Measurements from ENCODE around the gene SFMBT1.
"Not testable (repeated sequence)": the region's sequence is repeated elsewhere in the genome, so short reads cannot be mapped to it uniquely, and the experiment has no call there.

SFMBT1 gene

DNA sequence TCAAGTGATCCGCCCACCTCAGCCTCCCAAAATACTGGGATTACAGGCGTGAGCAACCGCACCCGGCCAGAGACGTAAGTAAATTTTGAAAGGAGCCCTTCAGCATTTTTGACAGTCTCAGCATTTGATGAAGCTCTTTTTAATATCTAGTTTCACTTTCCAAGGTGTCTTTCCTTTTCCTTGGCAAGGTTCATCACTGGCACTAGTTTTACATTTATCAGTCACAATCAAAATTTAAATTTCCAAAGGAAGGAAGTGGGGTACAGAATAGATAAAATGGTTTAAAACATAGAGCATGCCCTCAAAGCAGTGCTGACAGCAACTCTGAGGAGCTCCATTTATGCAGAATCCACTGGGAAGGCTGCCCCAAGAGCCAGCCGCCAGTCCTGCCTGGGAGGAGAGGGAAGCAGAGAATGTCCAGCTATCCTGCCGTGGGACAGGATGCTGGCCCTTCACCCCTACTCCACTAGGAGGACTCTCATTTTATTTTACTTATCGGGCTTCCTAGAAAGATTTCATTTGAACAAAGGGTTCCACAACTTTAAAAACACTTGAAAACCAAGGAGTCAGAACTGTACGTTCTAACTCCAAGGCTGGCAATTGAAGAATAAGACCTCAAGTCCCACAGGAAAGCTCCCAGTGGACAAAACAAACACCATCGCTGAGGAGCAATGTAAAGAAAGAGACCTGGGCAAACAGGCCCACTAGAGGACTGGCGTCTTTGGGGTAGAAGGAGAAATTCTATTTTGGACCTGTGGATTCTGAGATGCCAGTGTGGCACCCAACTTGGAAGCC, 9.9 kb downstream of the SFMBT1 start:
- no peak for DNase-seq

DNA sequence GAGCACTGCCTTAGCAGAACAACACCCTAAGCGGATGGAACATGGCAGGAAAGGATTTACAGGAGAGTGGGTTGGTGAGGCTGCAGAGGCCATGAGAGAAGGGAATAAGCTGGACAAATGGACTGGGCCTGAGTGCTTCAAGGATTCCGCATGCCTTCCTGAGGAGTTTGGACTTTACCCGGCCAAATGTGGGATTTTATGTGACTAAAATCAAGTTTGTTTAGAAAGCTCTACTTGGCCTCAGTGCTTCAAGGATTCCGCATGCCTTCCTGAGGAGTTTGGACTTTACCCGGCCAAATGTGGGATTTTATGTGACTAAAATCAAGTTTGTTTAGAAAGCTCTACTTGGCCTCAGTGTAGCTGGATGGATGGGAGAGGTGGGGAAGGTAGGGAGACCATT, 10.9 kb downstream of the SFMBT1 start:
- not testable (repeated sequence) for DNase-seq

DNA sequence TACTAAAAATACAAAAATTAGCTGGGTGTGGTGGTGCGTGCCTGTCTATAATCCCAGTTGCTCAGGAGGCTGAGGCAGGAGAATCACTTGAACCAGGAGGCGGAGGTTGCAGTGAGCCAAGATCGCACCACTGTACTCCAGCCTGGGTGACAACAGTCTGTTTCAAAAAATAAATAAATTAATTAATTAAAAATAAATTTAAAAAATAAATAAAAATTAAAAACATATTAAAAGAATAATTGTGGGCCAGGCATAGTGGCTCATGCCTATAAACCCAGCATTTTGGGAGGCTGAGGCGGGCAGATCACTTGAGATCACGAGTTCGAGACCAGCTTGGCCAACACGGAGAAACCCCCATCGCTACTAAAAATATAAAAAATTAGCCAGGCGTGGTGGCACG, 11.5 kb downstream of the SFMBT1 start:
- not testable (repeated sequence) for DNase-seq

DNA sequence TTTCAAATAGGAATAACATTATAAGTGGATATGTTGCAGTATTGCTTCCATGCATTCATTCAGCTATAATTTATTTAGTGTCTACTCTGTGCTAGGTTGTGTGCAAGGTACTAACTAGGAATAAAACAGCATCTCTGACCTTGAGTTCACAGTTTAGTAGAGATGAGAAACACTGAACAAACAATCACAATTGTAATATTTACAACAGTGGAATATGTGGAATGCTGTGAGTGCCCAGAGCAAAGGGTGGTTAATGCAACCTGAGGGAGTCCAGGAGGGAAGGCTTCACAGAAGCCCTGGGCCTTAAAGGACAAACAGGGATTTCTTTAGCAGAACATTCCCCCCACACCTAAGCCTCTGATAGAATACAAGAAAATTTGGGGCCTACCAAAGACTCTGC, 13.3 kb downstream of the SFMBT1 start:
- DNase-seq: no peak

DNA sequence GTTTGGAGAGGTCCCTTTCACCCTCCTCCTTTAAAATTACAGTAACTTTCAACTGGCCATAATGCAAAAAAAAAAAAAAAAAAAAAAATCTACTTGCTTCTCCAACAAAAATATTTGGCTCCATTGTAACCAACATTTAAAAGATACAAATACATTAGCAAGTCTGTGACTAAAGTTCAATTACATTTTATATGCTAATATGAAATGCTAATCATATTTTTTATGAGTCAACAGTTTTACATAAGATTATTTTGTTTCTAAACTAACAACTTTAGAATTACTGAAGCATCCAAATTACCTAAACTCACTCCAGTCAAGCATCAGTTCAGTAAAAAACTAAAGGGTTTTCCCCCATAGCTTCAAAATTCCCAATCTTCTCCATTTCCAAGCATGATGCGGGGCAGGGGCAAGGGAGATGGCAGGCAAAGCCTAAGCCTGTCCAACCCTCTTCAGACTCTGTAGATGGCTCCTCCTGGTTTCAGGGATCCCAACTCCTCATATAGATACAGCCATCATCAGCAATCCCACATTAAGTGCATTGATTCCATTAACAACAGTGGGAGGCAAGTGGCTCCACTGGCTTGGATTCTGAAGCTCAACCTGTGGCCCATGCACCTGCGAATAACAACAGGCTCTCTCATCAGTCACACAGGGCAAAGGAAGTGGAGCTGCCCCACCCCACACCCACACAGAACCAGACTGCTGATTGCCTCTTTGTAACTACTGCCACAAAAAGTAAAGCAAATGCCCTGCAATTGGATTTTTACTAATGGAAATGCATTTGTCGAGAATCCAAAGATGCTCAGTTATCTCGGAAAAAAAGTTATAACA, 15.0 kb downstream of the SFMBT1 start:
- DNase-seq: no peak

DNA sequence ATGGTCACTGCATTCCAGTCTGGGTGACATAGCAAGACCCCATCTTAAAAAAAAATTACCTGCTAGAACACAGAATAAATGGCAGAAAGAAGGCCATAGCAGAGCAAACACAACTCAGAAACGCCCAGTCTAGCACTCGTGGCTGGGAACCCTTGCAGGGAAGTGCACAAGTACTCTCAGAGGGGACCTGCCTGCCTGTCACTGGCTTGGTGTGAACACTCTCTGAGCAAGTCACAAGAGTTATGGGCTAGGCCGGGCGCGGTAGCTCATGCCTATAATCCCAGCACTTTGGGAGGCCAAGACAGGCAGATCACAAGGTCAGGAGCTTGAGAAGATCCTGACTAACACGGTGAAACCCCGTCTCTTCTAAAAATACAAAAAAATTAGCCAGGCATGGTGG, 17.2 kb downstream of the SFMBT1 start:
- no peak for DNase-seq

DNA sequence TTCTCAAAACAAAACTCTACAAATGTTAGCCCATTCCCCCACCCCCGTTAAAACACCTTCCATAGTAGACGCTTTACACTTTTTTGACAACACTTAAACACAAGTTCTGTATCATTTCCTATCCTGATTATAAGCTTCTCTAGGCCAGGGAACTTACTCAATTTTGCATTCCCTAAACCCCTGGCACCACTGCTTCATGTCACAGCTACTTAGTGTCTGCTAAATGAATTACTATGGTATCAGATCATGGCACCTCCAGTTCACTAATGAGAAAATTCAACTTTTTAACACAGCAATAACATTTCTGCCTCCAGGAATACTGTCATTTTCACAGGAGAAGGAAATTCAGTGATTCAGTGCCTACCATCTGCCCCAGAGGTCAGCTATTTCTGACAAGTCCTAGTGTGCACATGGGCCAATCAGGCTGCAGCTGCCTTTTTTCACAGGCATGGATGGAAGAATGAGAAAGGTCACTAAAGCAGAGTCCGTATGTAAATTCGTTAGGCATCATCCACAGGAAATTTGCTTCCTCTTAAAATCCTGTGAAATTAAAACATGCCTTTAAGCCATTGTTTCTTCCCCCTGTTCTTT, 18.5 kb downstream of the SFMBT1 start:
- no peak for DNase-seq

DNA sequence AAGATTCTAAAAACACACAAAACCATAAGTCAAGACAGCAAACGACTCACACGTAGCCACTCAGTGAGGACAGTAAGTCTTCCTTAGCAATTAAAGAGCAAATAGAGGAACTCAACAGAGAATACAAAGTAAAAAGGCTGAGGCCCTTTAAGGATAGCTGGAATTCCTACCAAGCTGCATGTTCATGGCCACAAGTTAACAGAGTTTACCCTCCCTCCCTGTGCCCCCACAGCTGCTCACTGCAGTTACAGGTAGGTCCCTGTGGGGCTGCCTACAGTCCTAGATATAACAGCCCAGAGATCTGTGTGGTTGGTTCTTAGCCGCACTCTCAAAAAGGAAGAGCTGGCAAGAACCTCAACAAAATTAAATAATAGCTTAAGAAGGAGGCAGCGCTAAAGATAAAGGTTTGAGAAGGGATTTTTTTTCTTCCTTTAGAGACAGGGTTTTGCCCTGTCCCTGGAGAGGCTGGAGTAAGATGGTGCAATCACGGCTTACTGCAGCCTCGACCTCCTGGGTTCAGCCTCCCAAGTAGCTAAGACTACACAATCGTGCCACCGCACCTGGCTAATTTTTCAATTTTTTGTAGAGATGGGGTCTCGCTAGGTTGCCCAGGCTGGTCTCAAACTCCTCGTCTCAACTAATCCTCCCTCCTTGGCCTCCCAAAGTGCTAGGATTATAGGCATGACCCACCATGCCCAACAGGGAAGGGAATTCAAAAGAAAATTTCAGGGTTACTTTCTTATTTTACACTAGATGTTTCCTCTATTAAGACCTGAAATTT, 19.3 kb downstream of the SFMBT1 start:
- DNase-seq: no peak

DNA sequence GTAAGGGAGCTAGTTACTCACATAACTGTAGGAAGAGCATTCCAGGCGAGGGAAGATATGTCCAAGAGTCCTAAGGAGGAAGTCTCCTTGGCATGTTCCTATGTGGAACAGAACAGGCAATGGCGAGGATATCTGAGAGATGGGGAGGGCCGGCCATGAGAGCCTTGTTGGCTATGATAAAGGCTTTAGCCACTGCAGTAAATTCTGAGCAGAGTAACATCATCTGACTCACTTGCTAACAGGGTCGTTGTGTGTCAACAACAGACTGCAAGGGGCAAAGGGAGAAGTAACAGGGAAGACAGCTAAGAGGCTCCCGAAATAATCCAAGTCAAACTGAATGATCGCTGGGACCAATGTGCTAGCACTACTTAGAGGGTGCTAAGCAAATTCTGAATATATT, 21.6 kb downstream of the SFMBT1 start:
- DNase-seq: no peak

DNA sequence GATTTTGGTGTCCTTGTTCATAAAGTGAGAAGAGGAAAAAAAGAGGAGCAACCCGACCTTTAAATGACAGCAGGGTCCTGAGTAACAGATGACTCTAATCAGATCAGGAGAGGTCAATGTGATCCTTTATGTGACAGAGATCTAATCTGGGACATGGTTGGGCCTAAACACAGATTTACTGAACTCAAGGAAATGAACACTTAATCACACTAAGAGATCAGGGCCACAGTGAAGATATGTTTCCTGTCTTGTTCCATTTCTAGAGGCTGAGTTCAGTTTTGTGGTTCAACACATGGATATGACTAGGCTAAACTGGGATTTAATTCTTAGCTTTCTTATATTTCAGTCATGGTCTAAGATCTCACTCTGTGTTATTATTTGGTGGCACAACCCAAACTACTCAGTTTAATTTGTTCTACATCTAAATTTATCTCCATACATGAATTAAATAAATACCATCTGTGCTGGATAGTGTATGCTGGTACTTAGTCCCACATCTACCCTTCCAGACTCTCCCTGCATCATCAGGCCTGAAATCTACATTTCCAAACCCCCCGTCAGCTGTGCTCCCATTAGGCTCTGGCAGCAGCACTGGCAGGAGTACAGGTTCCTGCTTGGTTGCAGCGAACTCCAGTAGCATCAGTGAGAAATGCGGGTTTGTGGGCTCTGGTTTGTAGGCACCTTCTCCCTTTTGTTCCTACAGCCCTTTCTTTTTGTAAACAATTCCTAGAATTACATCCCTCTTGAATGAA, 22.6 kb downstream of the SFMBT1 start:
- DNase-seq: no peak

DNA sequence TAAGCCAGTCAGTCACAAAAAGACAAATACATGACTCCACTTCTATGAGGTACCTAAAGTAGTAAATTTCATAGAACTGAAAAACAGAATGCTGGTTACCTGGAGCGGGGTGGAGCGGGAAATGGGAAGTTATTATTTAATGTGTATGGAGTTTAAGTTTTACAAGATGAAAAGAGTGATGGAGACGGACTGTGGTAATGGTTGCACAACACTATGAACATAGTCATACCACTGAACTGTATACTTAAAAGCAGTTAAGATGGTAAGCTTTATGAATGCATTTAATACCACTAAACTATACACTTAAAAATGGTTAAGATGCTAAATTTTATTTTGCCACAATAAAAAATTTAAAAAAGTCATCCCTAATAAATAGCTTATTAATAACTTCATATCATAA, 23.2 kb downstream of the SFMBT1 start:
- no peak for DNase-seq

DNA sequence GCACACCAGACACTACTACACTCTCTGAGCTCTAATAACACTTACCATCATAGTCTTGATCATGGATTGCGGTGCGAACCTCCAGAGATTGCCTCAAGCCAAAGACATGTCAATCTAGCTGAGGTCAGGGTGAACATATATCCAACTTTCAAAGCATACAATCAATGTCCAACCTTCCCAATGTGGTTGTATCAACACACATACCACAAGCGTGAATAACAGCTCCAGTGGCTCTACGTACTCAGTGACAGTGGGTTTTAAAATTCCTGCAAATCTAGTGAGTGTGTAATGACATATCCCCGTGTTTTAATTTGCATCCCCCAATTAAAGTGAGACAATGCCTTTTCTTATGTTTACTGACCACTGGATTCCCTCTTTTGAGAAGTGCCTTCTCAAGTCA, 29.6 kb downstream of the SFMBT1 start:
- DNase-seq: no peak

DNA sequence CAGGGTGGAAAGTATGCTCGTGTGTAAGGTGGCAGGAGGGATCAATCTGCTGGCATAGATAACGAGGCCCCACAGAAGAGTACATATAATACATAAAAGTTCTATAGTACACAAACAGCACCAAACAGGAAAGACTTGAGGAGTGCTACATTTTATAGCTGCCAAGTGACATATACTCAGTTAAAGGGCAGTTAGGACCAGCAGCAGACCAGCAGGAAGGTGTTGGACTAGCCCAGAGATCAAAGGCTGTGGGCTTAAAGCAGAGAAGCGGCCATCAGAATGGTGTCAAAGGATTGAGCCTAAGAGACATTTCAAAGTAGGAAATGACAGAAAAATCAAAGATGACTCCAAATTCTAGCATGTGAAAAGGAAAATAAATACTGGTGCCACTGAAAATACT, 34.5 kb downstream of the SFMBT1 start:
- no peak for DNase-seq

DNA sequence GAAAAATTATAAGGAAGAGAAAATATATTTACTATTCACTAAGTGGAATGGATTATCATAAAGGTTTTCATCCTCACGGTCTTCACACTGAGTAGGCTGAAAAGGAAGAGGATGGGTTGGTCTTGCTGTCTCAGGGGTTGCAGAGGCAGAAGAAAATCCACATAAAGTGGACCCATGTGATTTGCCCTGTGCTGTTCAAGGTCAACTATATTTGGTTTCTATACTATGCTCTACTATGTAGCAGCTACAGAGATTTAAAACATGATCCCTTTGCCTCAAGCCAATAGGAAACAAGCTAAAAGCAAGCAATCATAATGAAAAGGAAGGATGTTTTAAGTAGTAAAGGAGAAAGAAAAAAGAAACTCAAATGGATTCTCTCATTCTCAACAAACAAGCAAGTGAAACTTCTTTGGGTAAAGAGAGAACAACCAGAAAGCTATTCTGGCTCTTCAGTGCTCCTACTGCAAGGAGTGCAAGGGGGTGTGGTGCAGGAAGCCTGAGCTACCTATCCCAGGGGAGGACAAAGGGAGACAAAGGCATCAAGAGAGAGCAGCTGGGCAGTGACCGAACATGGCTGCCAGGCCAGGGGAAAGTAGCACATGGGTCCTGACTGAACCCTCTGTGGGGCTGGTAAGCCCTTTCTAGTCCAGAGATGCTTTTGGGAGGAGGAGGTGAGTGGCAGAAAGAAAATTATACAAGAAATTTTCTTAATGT, 35.9 kb downstream of the SFMBT1 start:
- DNase-seq: no peak

DNA sequence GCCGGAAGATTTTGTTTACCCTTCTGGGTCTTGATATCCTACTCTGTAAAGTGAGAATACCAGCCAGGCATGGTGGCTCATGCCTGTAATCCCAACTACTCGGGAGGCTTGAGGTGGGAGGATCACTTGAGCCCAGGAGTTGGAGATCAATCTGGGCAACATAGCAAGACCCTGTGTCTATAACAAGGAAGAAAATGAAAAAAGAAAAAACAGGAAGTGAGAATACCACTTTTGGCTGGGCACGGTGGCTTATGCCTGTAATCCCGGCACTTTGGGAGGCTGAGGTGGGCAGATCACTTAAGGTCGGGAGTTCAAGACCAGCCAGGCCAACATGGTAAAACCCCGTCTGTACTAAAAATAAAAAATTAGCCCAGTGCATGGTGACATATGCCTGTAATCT, 36.9 kb downstream of the SFMBT1 start:
- DNase-seq: no peak

DNA sequence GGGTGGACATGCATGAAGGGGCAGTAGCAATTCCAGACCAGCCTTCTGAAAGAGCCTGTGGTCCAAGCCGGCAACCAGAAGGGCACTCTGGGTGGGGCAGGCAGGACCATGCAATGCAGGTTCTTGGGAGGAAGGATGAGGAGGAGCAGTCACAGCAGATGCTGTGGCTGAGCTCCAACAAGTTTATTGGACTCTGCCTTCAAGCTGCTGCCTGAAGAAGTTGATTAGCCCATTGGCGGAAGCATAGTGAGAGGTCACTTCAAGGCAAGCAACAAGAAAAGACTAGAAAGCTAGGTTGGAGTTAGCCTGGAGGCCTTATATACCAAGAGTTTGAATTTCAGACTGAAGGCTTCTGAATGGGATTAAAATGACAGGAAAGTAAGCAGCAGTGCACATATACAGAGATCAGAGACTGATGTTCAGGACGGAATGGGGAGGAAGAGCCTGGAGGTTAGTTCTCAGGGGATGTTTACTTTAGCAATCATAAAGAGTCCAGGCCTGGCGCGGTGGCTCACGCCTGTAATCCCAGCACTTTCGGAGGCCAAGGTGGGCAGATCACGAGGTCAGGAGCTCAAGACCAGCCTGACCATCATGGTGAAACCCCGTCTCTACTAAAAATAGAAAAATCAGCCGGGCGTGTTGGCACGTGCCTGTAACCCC, 39.9 kb downstream of the SFMBT1 start:
- DNase-seq: no peak

DNA sequence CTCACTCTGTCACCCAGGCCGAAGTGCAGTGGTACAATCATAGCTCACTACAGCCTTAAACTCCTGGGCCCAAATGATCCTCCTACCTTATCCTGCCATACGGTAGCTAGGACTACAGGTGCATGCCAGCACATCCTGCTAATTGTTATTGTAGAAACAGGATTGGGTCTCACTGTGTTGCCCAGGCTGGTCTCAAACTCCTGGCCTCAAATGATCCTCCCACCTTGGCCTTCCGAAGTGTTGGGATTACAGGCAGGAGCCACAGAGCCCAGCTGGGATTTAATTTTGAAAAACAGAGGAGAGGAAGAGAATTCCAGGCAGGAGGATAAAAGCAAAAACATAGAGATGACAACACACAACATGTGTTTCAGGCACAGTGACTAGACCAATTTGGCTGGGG, 40.5 kb downstream of the SFMBT1 start:
- no peak for DNase-seq

DNA sequence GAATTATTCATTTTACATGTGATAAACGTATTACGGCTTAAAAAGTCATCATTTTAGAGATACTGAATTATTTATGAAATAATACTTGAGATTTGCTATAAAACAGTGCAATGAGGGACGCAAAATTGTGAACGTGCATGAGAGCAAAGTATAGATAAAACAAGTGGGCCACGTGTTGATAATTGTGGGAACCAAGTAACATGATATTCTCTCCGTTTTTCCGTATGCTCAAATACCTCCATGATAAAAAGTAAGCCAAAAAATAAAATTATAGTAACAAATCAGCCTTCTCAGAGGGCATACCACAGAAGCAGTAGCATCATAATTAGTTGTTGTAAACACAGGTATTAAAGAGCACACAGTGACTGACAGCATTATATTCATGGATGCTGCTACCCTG, 42.6 kb downstream of the SFMBT1 start:
- no peak for DNase-seq

DNA sequence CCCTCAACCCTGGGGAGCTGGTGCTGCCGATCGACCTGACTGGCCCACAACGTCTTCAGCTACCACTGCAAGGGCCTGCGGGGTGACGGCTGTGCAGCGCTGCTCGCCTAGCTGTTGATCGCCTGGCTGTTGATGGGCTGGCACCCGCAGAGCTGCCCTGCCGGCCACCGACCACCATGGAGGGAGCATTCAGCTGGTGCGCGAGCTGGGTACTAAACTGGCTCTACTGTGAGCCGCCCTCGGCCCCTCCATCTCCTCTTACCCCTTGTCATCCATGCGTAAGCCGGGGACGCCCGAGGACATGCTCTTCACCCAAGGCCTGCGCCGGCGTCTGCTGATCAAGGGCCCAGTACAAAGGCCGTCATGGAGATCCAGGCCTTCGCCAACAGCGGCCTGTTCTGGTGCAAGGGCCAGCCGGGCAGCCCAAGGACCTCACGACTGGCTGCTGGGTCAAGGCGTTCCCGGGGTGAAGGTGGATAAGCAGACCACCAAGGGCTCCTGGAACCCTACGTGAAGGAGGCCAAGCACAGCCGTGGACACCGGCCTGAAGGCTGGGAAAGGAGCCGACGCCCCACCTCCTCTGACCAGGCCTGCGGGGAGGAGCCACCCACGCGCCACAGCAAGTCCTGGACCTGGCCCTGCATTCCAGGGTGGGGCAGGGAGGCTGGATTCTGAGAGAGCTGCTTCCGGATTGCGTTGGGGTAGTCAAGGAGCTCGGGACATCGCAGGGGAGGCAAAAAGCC, 46.9 kb downstream of the SFMBT1 start:
- no peak for DNase-seq

DNA sequence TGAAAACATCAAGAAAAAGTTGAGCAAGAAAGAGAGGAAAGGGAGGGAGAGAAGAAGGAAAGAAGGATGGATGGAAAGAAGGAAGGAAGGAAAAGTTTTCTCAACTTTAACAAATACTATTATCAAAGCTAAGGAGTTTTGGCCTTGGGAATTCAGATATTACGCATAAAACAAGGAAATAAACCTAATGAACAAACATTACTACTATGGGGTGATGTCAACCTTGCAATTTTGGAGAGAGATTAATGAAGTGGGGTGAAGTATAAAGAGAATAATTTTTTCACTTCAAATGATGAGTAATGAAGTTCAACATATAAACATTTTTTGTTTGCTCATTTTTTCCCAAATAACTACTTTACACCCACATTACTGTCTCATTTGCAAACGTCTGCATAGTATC, 55.2 kb downstream of the SFMBT1 start:
- DNase-seq: no peak
